GM12865 (cell line): ENCODE measurements around the gene NR5A2.

Source experiments
- DNase-seq: peaks from one replicate; pipeline ENCODE4 v3.0.0; 2010; ENCODE audit warnings: low read depth
- H3K4me3 ChIP-seq: 2 replicates; pipeline ENCODE4 v1.5.1; 2011; ENCODE audit warnings: mild to moderate bottlenecking, low read depth, low read length, control low read depth
- CTCF ChIP-seq: IDR thresholded peaks from 2 replicates; pipeline ENCODE4 v1.5.1; 2011; ENCODE audit warnings: low read length, control low read depth, low read depth, inconsistent platforms; ENCODE audit not compliant: insufficient read depth; ENCODE audit errors: missing control alignments

Gene NR5A2

GRCh38 chr1:200116324-200116723 lies 88.8 kb downstream of the NR5A2 start:
- no peak for TF ChIP-seq CTCF
- H3K4me3 ChIP-seq, result no peak overlapping the region
- DNase-seq, result no peak

GRCh38 chr1:200118779-200119505 lies 91.4 kb downstream of the NR5A2 start:
- no peak overlapping the region for H3K4me3 ChIP-seq
- DNase-seq, result no peak
- TF ChIP-seq CTCF, result no peak

- TF ChIP-seq CTCF, result no peak
- DNase-seq, result no peak
- no peak overlapping the region for H3K4me3 ChIP-seq
These were observed 93.9 kb downstream of the NR5A2 start for GRCh38 chr1:200121421-200121820.

DNA sequence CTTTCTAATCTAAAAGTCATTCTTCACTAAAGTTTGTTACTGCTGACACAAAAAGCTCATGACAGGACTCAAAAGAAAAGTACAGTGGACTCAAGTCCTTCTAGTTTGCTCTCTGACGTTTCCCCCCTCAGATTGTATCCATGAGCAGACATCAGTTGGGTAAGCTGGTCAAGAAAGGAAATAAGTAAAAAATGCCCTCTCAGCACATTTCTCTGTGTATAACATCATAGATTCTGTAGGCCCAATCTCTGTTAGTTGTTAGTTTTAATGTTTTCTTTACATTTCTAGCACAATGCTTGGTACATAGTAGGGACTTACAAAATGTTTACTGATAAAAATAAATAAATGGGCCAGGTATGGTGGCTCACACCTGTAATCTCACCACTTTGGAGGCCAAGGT lies 96.8 kb downstream of the NR5A2 start:
- TF ChIP-seq CTCF, result no peak
- no peak overlapping the region for H3K4me3 ChIP-seq
- DNase-seq, result no peak

GRCh38 chr1:200128081-200128480 lies 100.6 kb downstream of the NR5A2 start:
- no peak for TF ChIP-seq CTCF
- DNase-seq, result no peak
- no peak overlapping the region for H3K4me3 ChIP-seq

- H3K4me3 ChIP-seq, result no peak overlapping the region
- TF ChIP-seq CTCF, result no peak
- DNase-seq, result peak; percentile 59
These were observed 101.7 kb downstream of the NR5A2 start for GRCh38 chr1:200128944-200129879.
